Islet precursor cell (in vitro differentiated cells): ENCODE measurements around the gene RAB12.
A peak's percentile ranks its signal among the peaks of the same experiment; 100 is the strongest.

Source experiments
- DNase-seq: peaks from one replicate; pipeline ENCODE4 v3.0.0-alpha.2; 2018

RAB12 gene

GRCh38 chr18:8654503-8655451 is 45.5 kb downstream of the RAB12 start:
- DNase-seq: no peak

- DNase-seq: no peak
These were observed 47.0 kb downstream of the RAB12 start for GRCh38 chr18:8656232-8656631.

DNA sequence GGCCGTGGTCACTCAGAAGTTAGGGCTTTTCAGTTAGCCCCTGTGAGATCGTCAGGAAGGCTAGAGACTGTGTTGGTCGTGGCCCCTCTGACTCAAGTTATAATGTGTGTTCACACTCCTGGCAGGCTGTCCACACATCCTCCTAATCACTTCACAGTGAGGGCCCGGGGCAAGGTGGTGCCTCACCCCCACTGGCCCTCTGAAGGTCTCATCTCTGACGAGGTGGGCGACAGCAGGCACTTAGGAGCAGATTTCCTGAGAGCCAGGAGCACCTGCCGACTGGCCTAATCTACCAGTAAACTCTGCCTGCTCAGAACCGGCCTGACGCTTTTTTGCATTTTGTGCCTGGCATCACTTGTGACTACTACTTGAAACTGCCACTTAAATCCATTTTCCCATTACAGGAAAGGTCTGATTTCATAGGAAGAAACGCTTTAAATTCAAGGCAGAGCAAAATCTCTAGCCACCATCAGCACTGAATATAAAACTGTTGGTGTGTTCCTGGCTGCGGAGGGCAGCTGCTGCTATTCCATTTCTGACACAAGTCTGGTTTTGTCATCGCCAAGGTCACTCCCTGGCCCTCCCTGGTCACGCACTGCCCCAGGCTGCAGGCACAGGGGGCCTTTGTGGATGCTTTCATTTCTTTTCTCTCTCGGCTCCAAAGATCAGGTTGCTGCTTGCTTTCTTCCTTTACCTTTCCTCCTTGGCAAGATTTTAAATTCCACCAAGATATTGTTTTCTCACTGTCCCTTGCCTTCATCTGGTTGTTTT is 48.0 kb downstream of the RAB12 start:
- no peak for DNase-seq

DNA sequence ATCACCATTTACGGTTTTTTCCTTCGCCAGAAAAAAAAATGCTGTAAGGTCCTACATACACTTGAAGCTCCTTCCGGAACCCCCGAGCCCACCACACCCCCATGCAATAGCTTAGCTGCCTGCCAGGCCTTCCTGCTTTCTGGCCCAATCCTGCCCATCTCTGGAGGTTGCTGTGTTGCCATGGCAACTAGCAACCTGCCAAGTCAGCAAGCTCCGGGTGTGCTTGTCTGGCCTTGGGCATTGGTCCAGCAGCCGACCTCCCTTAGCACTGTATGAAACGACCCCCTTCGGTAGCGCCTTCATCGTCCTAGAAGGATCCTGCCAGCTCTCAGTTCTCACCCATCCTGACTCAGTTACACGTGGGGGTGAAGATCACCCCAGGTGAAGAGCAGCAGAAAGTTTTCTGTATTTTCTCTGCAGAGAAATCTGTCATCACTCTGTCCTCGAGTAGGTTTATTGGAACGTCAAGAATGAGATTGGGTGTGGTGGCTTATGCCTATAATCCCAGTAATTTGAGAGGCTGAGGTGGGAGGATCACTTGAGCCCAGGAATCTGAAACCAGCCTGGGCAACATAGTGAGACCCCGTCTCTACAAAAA is 48.7 kb downstream of the RAB12 start:
- DNase-seq: no peak

DNA sequence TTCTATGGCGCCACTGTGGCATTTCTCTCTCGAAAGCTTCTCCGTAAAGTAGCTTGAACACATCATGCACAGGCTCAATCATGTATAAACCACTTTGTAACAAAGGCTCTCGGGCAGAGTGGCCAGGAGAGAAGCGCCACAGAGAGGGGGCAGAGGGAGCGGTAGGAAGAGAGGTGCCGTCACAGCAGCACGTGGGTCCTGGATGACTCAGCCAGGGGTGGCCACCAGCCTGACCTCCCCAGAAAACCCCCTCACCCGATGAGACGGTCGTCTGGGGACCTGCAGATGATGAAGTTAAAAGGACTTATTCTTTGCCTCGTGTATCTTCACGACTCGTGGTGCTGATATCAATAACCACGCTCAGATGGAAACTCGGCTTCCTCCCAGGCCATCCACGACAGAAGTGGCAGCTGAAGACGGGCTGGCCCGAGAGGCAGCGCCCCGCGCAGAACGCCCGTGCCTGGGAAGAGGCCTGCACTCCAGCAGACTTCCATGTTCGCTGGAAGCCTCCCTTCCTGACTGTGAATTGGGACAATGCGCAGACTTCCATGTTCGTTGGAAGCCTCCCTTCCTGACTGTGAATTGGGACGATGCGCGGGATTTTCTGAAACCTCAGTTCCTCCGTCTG is 49.7 kb downstream of the RAB12 start:
- DNase-seq: no peak

DNA sequence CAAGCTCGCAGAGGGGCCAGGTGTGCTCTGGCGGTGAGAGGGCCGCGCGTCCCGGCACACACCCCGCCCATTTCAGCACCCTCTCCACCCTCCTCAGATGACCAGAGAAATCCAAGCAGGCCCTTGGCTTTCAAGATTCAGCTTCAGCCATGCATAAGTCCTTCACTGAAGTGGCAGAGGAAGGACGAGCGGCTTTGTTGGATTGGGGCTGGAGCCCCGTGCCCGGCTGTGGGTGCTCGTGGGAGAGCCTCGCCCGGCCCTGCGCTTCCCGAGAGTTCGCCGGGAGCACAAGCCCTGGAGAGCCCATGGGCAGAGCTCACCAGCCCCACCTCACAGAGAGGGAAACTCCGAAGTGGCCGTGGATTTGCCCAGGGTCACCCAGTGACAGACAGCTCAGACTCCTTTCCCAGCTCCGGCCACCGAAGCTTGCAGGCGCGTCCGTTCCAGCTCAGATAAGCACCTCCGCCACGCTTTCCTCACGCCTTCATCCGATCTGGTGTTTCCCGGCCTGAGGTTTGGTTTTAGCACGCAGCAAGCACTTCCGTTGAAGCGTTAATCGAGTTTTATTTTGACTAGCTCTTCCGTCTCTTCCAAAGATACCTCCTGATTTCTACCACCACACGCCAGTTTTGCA is 50.5 kb downstream of the RAB12 start:
- DNase-seq: no peak

DNA sequence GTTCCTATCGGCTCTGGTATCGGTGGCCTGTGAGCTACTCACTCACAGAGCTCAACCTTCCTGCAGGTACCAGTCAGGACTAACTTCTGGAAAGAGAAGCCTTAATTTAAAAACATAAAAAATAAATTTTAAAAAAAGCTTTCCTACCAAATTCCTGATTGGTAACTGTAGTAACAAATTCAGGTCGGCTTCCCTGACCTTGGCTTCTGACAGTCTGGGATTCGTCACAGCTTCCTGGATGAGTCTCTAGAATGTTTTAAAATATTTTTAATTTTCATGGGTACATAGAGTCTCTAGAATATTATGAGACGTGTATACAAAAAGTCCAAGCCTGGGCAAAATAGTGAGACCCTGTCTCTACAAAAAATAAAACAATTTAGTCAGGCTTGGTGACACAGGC is 51.1 kb downstream of the RAB12 start:
- DNase-seq: no peak

- peak; percentile 84 for DNase-seq
These were observed 52.7 kb downstream of the RAB12 start for GRCh38 chr18:8661754-8662559.

GRCh38 chr18:8662560-8663255 is 53.5 kb downstream of the RAB12 start:
- no peak for DNase-seq

DNA sequence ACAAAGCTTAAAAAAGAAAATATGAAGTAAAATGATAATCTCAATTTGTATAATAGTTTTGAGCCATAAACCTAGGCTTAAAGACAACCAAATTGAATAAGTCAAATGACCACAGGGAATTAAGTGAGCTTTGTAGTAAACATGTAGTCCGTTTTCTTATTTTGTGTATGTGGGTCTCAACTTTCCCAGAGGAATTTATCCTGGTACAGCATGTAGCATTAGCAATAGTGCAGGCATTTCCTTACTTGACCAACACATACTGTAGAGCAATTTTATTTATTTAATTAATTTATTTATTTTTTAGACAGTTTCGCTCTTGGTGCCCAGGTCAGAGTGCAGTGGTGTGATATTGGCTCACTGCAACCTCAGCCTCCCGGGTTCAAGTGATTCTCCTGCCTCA is 58.6 kb downstream of the RAB12 start:
- no peak for DNase-seq

- DNase-seq: no peak
These were observed 59.1 kb downstream of the RAB12 start for GRCh38 chr18:8668381-8668780.

DNA sequence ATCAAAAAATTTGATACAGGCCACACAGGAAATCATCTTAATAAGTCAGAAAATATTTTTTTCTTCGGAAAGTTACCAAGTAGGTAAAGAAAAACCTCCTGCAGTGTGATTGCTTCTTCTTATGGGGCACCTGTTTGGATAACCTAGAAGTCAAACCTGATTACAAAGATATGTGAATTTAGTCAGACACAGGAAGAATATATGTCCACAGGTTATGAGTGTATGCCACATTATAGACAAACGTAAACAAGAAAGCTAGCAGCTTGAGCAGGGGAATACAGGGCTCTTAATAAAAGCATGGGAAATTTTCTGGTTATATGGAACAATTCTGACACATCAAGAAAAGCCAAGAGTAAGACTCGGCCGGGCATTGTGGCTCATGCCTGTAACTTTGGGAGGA is 60.3 kb downstream of the RAB12 start:
- no peak for DNase-seq

DNA sequence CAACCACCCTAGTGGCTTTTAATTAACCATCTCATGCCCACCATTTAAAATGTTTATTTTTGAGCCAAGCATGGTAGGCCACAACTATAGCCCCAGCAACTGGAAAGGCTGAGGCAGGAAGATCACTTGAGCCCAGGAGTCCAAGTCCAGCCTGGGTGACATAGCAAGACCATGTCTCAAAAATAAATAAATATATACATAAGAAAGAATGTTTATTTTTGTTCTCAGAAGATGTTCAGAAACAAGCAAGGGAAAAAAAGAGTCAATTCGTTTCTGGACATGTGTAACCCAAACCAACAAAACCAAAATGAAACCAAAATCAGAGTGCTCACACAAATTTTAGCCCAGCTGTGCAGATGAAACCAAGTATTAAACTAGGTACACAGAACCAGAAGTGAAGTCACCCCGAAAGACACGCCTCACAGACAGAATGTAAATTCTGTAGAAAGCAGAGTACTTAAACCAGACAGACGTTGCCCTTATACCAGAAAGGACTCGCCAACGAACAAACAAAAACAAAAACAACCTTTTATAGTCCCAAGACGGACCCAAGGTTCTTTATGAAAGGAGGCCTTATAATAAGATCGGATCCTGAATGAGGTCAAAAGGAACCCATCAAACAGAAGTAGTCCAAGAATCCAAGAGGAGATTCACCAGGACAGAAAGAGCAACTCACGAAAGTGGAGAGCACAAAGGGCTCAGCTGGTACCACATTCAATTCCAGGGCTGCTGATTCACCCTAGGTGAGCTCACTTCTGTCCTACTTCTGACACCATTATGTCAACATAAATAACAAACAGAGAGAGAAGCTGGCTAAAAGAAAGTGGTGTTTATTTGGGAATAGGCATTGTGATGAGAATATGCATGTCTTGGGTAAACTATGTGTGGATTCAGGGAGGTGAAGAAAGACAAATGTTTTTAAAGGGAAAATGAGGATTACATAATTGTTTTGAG is 64.3 kb downstream of the RAB12 start:
- DNase-seq: no peak

- no peak for DNase-seq
These were observed 65.8 kb downstream of the RAB12 start for GRCh38 chr18:8675057-8675456.

DNA sequence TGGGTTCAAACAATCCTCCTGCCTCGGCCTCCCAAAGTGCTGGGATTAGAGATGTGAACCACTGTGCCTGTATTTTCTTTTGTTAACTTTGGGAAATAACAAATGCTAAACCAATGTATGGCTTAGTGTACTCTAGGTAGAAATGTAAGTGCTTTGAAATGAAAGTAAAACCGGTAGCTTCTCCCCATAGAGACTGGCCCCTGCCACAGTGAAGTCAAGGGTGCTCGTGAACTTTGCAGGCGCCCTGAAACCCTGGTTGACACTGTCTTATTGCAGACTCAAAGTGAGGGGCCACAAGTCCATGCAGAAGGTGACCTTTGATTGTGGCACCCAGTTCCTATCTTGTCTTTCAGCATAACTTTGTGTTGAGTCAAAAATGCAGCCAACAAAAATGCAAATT is 72.0 kb downstream of the RAB12 start:
- no peak for DNase-seq

- DNase-seq: no peak
These were observed 75.3 kb downstream of the RAB12 start for GRCh38 chr18:8684577-8684976.

DNA sequence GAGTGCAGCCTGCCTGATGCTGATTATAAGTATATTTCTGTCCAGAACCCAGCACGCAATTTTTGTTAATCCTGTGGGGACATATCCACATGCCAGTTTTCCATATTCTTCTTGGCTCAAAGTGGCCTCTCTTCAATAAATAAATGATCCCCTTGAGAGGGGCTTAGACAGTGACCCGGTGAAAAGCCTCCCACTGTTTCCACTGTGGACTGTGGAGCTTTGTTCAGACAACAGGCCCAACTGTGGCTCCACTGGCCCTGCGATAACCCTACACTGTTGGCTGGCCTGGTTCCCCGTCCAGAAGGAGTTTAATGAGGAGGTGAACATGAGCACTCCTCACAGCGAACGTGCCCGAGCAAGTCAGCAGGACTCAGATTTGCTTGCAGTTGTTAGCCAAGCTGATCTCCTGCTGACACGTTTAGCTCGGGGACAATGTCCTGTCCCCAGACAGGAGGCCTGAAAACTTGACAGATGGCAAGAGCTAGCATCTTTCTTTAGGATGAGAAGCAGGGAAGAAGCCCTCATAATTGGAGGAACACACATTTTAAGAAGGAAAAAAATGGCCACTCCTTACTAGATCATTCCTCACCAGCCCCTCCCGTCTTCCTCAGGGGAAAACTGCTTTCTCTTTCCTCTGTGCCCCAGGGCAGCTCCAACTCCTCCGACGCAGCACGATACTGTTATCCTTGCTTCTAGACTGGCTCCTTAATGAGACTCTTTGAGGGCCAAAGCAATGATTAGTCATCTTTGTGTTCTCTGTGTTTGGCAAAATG is 76.1 kb downstream of the RAB12 start:
- peak; percentile 63 for DNase-seq

DNA sequence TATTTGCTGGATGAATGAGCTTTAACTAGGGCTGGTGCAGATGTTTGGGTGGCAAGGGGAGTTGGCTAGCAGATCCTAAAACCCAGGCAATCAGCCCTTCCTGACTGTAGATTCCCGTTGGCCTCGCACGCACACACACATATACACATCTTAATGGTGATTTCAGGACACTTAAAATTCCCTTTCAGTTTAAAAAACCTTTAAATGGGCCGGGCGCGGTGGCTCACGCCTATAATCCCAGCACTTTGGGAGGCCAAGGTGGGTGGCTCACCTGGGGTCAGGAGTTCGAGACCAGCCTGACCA is 76.6 kb downstream of the RAB12 start:
- DNase-seq: no peak

- no peak for DNase-seq
These were observed 77.4 kb downstream of the RAB12 start for GRCh38 chr18:8686611-8687010.
